DLD1 (cell line): Measurements from ENCODE around the gene FKBP1A.

Source experiments
- in situ Hi-C: cut with HindIII; loops from 2 replicates; pipeline ENCODE4 v1.10.0; 2017; ENCODE audit warnings: low sequenced_read_pairs

FKBP1A gene

GRCh38 chr20:1322511-1323245 is 70.2 kb downstream of the FKBP1A start:
- in situ Hi-C loops, result no loop called here

- in situ Hi-C loops, result no loop called here
Measured at GRCh38 chr20:1321654-1321939, 71.3 kb downstream of the FKBP1A start.

GRCh38 chr20:1320902-1321653 is 71.8 kb downstream of the FKBP1A start:
- in situ Hi-C loops, result no loop called here

- in situ Hi-C loops, result no loop called here
Measured at GRCh38 chr20:1320016-1320415, 72.8 kb downstream of the FKBP1A start.

- in situ Hi-C loops, result no loop called here
Measured at GRCh38 chr20:1319462-1319861, 73.4 kb downstream of the FKBP1A start.

GRCh38 chr20:1319051-1319450 is 73.8 kb downstream of the FKBP1A start:
- in situ Hi-C loops, result no loop called here
